ENCODE results near the gene PRKAR1B.

- TF ChIP-seq CTCF (IDR thresholded peaks at IDR 0.05) (no peak), POLR2A (IDR thresholded peaks at IDR 0.05) (no peak), EP300 (IDR thresholded peaks at IDR 0.05) (no peak)
Observed at GRCh38 chr7:600149-601035, 126.7 kb downstream of the PRKAR1B start.
